Breast epithelium (tissue), 3 donors: ENCODE measurements around the gene GPSM1.

Source experiments
- POLR2A ChIP-seq: fragments of 450-650 bp; IDR thresholded peaks from one replicate; pipeline ENCODE4 v1.6.1; 2016; ENCODE audit warnings: antibody characterized with exemption, mild to moderate bottlenecking, moderate library complexity
- POLR2AphosphoS5 ChIP-seq, 3 donors: sonication (generic); formaldehyde crosslinking; IDR thresholded peaks; one replicate each; pipeline ENCODE4 v1.6.1; 2017; ENCODE audit warnings: antibody characterized with exemption in 3 of 3
- TF ChIP-seq, protein P1 (sequence below), 3 donors: fragments of 450-650 bp; IDR thresholded peaks; one replicate each; pipeline ENCODE4 v1.5.1; 2016 to 2017; ENCODE audit warnings: antibody characterized with exemption in 3 of 3, mild to moderate bottlenecking in 3 of 3, moderate library complexity in 3 of 3

DNA sequence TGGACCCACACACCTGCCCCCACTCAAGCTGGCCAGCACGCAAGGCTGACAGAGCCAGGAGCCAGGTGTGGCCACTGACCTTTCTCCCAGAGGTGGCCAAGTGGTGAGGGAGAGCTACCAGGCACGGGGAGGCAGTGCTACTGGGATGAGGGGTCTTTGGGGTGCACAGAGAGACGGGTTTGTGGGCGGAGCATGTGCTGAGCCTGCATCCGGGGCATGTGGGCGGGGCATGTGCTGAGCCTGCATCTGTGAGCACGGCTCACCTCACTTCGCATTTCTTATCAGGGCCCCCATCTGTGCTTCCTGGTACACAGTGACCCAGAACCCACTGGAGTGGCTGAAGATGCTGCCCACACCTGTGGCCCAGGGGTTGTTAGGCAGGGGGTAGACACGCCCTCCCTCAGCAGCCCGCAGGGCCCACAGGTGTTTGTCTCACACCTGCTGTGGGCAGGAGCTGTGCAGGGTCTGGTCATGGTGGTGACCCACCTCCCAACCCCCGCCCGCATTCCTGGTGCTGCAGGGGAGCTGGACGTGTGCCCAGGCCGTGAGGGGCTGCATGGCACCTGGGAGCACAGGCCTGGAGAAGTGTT is 45.0 kb upstream of the GPSM1 start:
- TF ChIP-seq, protein P1, sequence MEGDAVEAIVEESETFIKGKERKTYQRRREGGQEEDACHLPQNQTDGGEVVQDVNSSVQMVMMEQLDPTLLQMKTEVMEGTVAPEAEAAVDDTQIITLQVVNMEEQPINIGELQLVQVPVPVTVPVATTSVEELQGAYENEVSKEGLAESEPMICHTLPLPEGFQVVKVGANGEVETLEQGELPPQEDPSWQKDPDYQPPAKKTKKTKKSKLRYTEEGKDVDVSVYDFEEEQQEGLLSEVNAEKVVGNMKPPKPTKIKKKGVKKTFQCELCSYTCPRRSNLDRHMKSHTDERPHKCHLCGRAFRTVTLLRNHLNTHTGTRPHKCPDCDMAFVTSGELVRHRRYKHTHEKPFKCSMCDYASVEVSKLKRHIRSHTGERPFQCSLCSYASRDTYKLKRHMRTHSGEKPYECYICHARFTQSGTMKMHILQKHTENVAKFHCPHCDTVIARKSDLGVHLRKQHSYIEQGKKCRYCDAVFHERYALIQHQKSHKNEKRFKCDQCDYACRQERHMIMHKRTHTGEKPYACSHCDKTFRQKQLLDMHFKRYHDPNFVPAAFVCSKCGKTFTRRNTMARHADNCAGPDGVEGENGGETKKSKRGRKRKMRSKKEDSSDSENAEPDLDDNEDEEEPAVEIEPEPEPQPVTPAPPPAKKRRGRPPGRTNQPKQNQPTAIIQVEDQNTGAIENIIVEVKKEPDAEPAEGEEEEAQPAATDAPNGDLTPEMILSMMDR (IDR thresholded peaks at IDR 0.05), result no peak
- TF ChIP-seq POLR2AphosphoS5 (IDR thresholded peaks at IDR 0.05) (no peak), POLR2A (no peak)
